Stimulated activated CD8-positive, alpha-beta memory T cell treated with anti-CD3 and anti-CD28 coated beads, Interleukin-7, amount 100 ng/mL, for 24 hours (primary cell): ENCODE results near the gene AKR1C4.
"Not testable (repeated sequence)": the region's sequence is repeated elsewhere in the genome, so short reads cannot be mapped to it uniquely, and the experiment has no call there.

Experiments
- DNase-seq: peaks from one replicate; pipeline ENCODE4 v3.0.0-alpha.2; 2020; ENCODE audit warnings: low read depth

AKR1C4 gene

DNA sequence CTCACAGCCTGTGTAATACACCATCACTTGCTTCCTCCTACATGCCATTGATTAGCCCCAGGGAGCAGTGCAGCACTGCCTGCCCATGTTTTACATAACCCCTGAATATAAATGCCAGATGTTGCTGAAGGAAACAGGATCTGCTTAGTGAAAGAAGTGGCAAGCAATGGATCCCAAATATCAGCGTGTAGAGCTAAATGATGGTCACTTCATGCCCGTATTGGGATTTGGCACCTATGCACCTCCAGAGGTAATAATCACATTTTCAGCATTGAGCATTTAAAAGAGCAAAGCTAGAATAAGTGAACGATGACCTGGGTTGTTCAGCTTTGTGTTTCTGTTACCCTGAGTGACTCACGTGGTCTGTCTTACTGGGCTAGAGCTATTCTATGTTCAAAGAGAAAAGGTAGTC, at the start of gene AKR1C4:
AKR1C4 (plus strand) TSS at position 136 of the 412 bp plus-strand sequence; CDS start at position 167, 31 bp downstream.
- no peak for DNase-seq

DNA sequence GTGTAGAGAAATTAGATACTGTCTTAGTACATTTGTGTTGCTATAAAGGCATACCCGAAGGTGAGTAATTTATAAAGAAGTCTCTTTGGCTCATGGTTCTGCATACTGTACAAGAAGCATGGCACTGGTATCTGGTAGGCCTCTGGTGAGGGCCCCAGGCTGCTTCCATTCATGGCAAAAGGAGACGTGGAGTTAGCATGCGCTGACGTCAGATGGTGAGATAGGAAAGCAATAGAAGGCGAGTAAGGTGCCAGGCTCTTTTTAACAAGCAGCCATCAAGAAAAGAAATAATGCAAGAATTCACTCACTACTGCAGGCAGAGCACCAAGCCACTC, 49.8 kb upstream of the AKR1C4 start:
- no peak for DNase-seq

DNA sequence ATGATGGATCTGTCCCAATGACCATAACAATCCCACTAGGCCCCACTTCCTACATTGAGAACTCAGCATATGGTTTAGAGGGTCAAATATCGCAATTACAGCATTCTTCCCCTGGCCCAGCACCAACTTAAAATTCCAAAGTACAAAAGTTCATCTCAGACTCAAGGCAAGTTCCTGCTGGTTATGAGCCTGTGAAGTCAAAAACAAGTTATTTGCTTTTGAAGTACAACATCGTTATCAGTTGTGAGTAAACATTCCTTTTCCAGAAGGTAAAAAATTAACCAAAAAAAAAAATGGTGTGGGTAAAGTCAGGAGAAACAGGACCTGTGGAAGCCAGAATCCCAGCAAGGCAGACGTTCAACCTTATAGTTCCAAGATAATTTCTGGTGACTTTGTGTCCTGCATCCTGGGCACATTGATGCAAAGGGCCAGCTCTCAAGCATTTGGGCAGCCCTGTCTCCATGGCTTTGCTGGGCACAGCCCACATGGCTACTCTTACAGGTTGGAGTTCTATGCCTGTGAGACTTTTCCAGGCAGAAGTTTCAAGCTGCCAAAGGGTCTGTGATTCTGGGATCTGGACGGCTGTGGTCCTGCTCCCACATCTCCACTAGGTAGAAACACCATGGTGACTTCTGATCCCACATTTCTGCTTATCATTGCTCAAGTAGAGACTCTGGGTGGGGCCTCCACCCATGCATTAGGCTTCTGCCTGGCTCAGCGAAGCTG, 49.2 kb upstream of the AKR1C4 start:
- no peak for DNase-seq

DNA sequence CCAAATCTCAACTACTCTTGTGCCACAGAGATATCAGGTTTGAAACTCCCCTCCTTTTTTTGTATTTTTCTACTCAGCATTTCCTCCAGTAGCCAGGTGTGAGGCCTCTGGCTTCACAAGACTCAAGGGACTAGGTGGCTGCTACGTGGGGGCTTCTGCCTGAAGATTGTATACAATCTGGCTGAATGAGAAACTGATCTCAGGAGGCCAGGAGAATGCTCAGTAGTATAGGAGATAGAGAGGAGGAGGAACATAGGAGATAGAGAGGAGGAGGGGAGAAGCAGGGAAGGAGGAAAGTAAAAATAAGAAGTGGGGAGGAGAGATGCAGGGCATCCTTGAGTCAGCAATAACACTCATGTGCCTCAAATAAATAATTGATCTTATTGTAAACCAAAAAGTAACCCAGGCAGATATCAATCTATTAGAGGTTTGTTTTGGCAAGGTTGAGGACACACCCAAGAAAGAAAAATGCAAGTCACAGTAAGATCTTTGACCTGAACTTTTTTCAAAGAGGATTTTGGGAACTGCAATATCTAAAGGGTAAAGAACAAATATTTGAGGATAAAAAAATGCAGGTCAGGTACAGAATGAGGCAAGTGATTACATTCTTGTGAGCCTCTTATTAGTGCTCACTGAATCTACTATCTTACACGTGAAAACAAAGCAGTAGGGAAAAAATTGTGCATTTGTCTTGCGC, 48.5 kb upstream of the AKR1C4 start:
- no peak for DNase-seq

DNA sequence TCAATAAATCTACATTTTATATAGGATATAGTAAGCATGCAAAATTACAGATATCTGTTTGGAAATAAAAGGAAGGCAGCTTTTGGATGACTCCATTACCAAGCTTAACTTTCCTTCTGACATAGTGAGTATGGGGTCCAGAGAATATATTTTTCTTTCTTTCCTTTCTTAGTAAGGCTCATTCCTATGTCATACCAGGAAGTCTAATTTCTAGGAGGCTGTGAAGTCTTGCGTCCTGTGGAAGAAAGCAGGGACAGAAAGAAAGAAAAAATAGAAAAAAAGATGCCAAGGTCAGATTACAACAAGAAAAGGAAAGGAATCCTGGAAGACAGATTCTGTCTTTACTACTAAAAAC, 48.0 kb upstream of the AKR1C4 start:
- DNase-seq: no peak

DNA sequence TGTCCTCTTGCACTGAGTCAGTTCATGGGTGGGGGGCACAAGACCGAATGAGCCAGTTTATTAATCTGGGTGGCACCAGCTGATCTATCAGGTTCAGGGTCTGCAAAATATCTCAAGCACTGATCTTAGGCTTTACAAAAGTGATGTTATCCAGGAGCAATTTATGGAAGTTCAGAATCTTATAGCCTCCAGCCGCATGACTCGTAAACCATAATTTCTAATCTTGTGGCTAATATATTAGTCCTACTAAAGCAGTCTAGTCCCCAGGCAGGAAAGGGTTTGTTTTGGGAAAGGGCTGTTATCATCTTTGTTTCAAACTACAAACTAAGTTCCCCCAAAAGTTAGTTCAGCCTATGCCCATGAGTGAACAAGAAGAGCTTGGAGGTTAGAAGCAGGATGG, 45.6 kb upstream of the AKR1C4 start:
- no peak for DNase-seq

DNA sequence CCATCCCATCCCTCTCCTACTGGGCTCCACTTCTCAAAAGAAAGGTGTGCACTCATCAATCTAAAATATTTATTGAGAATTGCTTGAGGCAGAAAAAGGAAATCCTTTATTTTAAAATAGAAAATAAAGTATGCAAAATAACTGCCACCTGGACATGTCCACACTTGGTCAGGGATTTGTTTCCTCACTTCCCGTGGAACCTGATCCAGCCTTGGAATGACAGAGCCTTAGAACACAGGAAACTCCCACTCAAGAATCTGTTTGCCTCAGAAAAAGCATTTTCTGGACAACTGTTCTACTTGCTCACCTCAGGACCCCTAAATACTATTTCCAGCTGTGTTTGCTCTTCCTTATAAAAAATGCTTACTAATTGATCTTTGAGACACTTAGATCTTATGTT, 40.7 kb upstream of the AKR1C4 start:
- DNase-seq: no peak

DNA sequence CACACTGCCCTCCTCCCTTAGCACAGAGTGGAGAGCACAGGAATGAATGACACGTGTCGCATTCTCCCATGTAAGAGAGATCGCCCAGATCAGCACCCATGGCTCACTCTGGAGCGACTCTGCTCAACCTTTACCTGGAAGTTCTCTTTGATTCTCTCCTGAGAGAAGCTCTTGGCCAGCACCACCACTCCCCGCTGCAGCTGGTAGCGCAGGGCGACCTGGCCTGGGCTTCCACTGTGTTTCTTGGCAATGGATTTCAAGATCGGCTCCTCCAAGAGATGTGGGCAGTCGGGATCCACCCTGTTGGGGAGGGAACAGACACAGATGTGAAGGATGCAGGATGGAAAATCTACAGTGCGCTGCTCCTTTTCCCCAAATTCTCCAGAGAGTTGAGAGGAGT, 39.1 kb upstream of the AKR1C4 start:
- no peak for DNase-seq

DNA sequence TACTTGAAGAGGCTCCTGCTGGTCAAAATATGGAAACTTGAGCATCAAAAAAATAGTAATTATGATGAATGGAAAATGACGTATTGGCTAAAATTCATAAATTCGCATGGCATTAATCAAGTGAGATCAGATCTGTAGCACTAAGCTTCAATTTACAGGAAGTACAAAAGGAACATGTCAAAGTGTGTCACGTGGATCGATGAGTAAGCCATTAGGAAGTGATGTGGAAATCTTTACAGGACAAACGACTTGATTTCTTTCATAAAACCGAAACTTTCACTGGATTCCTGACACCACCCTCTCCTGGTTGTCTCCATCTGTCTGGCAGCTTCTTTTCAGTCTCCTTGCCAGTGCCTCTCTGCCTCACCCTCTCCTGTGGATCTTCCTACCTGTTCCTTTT, 37.5 kb upstream of the AKR1C4 start:
- DNase-seq: no peak

DNA sequence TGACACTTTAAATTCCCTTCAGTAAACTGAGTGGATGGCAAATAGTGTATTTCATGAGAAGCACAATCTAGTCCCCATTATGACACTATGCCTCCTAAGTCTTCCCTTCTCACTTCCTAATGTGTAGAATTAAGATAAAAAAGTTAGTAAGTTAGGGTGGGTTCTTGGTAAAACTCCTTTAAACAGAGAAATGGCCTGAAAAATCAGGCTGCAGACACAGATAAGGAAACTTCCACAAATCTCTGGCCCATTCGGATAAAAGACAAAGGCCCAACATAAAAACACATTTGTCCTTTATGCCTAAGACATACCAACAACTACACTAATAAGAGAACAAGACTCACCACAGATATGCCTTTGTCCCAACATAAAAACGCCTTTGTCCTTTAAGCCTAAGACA, 33.1 kb upstream of the AKR1C4 start:
- DNase-seq: no peak

DNA sequence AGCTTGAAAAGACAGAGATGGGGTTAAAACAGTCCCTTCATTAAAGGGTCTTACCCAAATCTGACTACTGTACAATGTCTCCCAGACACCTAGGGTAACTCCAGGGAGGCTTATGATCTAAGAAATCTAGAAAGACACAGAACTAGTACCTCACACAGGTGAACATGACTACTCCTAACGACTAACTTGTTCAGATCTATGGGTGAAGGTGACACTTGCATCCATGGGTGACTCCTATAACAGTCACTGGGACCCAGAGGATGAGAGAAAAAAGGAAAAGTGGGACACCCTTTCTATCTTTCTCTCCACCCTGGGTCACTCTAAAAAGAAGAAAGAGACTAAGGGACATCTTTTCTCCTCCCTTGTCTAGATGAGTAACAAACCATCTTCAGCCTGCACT, 30.9 kb upstream of the AKR1C4 start:
- DNase-seq: no peak

DNA sequence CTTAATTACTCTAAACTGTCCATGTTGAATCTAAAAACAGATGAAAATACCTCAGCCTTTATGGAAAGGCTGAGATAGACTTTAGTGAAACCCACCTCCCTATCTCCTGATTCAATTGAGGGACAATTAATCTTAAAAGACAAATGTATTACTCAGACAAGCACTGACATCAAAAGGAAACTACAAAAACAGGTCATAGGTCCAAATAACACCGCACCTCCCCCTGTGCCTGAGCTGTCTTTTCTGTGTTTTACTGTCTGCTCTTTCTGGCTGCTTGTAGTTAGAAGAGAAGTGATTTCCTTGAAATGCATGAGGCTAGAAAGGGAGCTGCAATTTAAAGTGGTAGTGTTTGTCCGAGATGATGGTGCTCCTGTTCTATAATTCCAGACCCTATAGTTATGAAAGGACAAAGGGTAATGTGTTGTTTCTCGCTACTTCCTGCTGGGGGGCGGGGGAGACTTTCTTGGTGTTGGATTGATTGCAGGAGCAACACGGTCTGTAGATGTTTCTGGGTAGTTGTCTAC, 27.7 kb upstream of the AKR1C4 start:
- no peak for DNase-seq

DNA sequence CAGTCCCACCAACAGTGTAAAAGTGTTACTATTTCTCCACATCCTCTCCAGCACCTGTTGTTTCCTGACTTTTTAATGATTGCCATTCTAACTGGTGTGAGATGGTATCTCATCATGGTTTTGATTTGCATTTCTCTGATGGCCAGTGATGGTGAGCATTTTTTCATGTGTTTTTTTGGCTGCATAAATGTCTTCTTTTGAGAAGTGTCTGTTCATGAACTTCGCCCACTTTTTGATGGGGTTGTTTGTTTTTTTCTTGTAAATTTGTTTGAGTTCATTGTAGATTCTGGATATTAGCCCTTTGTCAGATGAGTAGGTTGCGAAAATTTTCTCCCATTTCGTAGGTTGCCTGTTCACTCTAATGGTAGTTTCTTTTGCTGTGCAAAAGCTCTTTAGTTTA, 21.1 kb upstream of the AKR1C4 start:
- DNase-seq: not testable (repeated sequence)

DNA sequence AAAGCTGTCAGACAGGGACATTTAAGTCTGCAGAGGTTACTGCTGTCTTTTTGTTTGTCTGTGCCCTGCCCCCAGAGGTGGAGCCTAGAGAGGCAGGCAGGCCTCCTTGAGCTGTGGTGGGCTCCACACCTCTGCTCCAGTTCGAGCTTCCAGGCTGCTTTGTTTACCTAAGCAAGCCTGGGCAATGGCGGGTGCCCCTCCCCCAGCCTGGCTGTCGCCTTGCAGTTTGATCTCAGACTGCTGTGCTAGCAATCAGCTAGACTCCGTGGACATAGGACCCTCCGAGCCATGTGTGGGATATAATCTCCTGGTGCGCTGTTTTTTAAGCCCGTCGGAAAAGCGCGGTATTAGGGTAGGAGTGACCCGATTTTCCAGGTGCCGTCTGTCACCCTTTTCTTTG, 16.1 kb upstream of the AKR1C4 start:
- not testable (repeated sequence) for DNase-seq

DNA sequence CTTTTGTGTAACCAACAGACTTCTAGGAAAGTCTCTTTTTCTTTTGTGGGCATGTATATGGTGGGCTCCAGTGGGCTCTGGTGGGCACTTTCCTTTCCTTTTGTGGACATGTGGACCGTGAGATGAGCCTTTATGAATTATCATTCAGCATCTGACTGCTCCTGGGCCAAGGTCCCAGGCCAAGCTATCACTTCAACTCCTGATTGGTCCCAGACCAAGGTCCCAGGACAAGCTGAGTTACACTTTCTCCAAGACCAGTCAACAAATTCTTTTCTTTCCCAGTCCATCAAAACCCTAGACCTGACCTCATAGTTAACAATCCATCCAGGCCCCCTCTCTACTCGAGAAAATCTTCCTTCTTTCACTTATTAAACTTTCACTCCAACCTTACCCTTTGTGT, 12.7 kb upstream of the AKR1C4 start:
- DNase-seq: no peak

DNA sequence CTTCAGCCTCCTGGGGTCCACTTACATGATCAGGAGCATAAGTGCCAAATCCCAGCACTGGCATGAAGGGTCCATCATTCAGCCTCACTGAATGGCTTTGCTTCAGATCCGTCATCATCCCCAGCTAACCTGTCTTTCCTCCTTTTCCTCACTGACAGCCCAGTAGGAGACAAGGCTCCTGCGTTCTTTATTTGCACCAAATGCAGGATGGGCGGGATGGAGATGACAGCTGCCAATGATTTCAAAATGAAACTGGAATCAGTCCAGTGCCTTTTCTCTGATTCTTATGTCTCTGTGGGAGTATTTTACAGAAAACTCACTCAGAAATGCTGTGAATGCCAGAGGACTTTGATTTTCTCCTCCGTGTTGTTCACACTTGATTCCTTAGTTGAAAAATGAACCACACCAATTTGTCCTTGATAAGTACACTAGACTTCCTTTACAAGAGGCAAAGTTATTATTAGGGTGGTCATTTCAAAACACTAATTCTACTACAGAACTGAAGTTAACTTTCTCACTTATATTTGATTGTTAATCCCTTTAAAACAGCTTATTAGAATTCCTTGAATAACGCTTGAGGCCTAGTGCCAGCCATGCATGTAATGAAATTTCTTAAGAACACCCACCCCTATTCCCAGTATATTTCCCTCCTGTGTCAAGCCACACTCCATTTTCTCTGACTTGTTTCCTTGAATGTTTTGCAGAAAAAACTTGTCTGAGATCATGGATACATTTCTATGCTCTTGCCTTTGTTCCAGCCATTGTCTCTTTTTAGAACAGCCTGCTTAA, 11.5 kb upstream of the AKR1C4 start, which contains the start of gene AKR1C8:
AKR1C8 (minus strand) TSS at position 164 of the 789 bp plus-strand sequence; CDS start at position 118, 46 bp downstream.
- no peak for DNase-seq

DNA sequence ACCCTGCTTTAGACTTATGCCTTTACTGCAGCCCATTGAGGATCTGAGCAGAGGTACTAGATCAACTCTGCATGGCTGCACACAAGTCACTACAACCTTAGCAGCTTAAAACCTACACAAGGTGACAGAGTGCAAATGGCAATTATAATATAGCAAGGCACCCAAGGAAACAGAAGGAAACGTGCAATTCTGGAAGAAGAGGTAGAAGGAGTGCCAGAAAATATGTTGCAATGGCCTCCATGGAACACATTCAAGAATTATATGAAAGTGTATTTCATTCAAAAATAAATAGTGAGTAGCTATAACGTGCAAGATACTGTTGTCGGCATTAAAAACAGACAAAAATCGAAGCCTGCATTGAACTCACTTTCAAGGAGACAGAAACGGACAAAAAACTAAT, 8.8 kb upstream of the AKR1C4 start:
- no peak for DNase-seq

DNA sequence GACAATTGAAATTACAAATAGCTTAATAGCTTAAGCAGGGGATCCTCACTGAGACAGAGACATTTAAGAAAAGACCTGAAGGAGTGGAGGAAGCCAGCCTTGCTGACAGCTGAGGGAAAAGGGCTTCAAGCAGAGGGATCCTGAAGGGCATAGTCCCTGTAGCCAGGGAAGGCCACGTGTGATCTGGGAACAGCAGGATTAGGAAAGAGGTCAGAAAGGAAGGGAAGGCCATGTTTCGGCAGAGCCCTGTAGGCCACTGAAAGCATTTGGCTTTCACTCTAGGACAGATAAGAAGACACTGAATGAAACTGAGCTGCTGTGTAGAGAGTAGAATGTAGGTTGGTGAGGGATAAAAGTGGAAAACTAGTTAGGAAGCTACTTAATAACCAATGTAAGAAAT, 8.3 kb upstream of the AKR1C4 start:
- no peak for DNase-seq

DNA sequence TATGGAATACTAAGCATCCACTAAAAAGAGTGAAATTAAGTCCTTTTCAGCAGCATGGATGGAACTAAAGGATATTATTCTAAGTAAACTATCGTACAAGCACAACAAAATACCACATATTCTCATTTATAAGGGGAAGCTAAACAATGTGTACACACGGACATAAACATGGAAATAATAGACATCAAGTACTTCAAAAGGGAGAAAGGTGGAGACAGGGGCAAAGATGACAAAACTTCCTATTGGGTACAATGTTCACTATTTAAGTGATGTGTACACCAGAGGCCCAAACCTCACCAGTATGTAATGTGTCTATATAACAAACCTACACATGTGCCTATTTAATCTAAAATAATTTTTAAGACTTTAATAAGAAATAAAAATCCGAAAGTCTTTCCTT, 2.2 kb upstream of the AKR1C4 start:
- DNase-seq: no peak

DNA sequence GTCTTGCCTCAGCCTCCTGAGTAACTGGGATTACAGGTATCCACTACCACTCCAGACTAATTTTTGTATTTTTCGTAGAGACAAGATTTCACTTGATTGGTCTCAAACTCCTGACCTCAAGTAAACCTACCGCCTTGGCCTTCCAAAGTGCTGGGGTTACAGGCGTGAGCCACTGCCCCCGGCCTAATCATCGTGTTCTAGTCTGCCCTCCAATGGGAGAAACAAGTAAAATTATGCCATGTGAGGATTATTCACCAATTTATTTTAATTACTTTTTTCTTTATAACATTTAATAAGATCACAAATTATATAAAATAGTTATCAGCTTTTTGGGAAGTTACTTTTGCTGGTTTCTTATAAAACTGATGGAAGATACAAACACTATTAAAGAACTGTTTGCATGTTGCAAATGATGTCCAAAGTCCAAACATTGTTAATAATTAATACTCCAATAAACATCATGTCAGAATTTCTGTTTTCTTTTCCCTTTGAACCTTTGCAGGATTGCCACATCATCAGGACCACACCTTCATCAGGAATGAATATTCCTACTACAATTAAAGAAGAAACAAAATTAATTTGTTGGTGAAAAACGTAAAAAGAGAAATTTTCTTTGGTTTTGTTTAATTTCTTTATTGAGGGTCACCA, 786 bp upstream of the AKR1C4 start:
- DNase-seq: no peak

DNA sequence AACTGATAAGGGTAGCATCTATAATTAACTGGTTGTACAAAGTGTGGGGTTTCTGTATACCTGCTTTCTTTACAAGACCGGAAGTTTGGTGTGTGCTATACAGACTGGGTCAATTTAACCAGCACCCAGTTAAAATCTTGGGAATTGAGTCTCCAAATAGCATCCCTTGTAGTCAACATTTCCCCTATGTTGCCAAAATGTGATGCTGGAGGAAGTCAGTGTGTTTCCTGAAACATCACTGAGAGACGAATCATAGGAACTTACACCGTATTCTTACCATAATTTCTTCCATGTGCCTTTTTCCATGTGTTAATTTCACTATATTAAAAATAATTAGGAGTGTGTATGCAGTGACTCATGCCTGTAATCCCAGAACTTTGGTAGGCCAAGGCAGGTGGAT, 1.7 kb downstream of the AKR1C4 start:
- no peak for DNase-seq

DNA sequence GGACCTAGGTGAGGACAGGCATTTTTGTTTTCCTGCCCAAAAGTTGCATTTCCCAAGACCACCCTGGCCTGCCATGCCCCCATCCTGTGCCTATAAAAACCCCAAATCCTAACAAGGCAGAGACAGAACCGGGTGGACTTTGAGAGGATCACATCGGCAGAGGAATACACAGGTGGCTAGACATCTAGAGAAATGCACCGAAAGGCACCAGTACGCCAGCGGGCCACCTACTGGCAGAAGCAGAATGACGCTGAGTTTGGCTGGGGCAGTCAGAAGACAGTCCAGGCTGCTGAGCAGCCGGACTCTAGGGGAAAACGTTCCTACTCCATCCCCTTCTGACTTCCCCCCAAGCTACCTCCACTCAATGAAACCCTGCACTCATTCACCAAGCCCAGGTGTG, 2.8 kb downstream of the AKR1C4 start:
- no peak for DNase-seq
